Liver (tissue), 9 donors: ENCODE results near the gene XPNPEP1. TPM values are rescaled to one million over a fixed set of nuclear protein-coding genes. Genes with fewer than 3 reads are reported as not detected.

Experiments
- DNase-seq: peaks from one replicate; pipeline ENCODE4 v3.0.0-alpha.2; 2017; ENCODE audit warnings: low spot score
- H3K27ac ChIP-seq, 2 donors: one replicate each; pipeline ENCODE4 v1.7.0; 2013; ENCODE audit warnings: inconsistent platforms in 2 of 2, low read length in 2 of 2, control low read depth in 1 of 2, low read depth in 1 of 2, mild to moderate bottlenecking in 1 of 2
- H3K27me3 ChIP-seq, 4 donors: one replicate each; pipeline versions ENCODE4 v1.6.1 to v1.7.0; 2013; ENCODE audit warnings: low read length in 3 of 4, inconsistent platforms in 1 of 4, mild to moderate bottlenecking in 1 of 4, moderate library complexity in 1 of 4; ENCODE audit not compliant: control insufficient read depth in 4 of 4, insufficient read depth in 4 of 4
- H3K36me3 ChIP-seq, 4 donors: one replicate each; pipeline versions ENCODE4 v1.6.1 to v1.7.0; 2013; ENCODE audit warnings: low read length in 3 of 4, mild to moderate bottlenecking in 3 of 4, low read depth in 1 of 4, moderate library complexity in 1 of 4; ENCODE audit not compliant: control insufficient read depth in 4 of 4, insufficient read depth in 3 of 4
- H3K4me1 ChIP-seq, 4 donors: one replicate each; pipeline versions ENCODE4 v1.6.1 to v1.7.0; 2013; ENCODE audit warnings: low read length in 3 of 4, mild to moderate bottlenecking in 3 of 4, moderate library complexity in 1 of 4; ENCODE audit not compliant: control insufficient read depth in 4 of 4, insufficient read depth in 4 of 4
- H3K4me3 ChIP-seq, 3 donors: one replicate each; pipeline versions ENCODE4 v1.6.1 to v1.7.0; 2013; ENCODE audit warnings: low read length in 3 of 3, control low read depth in 1 of 3, low read depth in 1 of 3, mild to moderate bottlenecking in 1 of 3
- H3K9ac ChIP-seq, 2 donors: one replicate each; pipeline ENCODE4 v1.7.0; 2013; ENCODE audit warnings: low read length in 2 of 2, mild to moderate bottlenecking in 2 of 2, moderate library complexity in 2 of 2, control low read depth in 1 of 2, low read depth in 1 of 2
- H3K9me3 ChIP-seq, 4 donors: one replicate each; pipeline versions ENCODE4 v1.6.1 to v1.7.0; 2013; ENCODE audit warnings: low read length in 3 of 4; ENCODE audit not compliant: control insufficient read depth in 4 of 4
- EGR1 ChIP-seq, 2 donors: IDR thresholded peaks; 2 replicates each; pipeline ENCODE4 v1.6.1; 2016 to 2018; ENCODE audit warnings: antibody characterized with exemption in 2 of 2, low read depth in 2 of 2
- FOXA1 ChIP-seq: IDR thresholded peaks from 2 replicates; pipeline ENCODE4 v1.6.1; 2016; ENCODE audit warnings: antibody characterized with exemption
- FOXA2 ChIP-seq: IDR thresholded peaks from 2 replicates; pipeline ENCODE4 v1.6.1; 2016; ENCODE audit warnings: antibody characterized with exemption
- GABPA ChIP-seq, 2 donors: IDR thresholded peaks in 1 of 2; conservative IDR thresholded peaks in 1 of 2; 2 replicates each; pipeline ENCODE4 v1.6.1; 2016; ENCODE audit warnings: antibody characterized with exemption in 2 of 2, mild to moderate bottlenecking in 1 of 2, moderate library complexity in 1 of 2
- HNF4A ChIP-seq, 2 donors: conservative IDR thresholded peaks; 2 replicates each; pipeline ENCODE4 v1.6.1; 2016; ENCODE audit warnings: antibody characterized with exemption in 2 of 2, mild to moderate bottlenecking in 2 of 2
- JUND ChIP-seq, 2 donors: IDR thresholded peaks; 2 replicates each; pipeline ENCODE4 v1.6.1; 2016; ENCODE audit warnings: antibody characterized with exemption in 2 of 2
- NR2F2 ChIP-seq: IDR thresholded peaks from 2 replicates; pipeline ENCODE4 v1.6.1; 2016; ENCODE audit warnings: antibody characterized with exemption
- RAD21 ChIP-seq, 2 donors: IDR thresholded peaks; 2 replicates each; pipeline ENCODE4 v1.6.1; 2016; ENCODE audit warnings: antibody characterized with exemption in 2 of 2, mild to moderate bottlenecking in 2 of 2
- RXRA ChIP-seq, 2 donors: IDR thresholded peaks; 2 replicates each; pipeline ENCODE4 v1.6.1; 2017 to 2018; ENCODE audit warnings: antibody characterized with exemption in 2 of 2, mild to moderate bottlenecking in 1 of 2
- SP1 ChIP-seq: IDR thresholded peaks from 2 replicates; pipeline ENCODE4 v1.6.1; 2018; ENCODE audit warnings: antibody characterized with exemption, mild to moderate bottlenecking
- TAF1 ChIP-seq: conservative IDR thresholded peaks from 2 replicates; pipeline ENCODE4 v1.6.1; 2016; ENCODE audit warnings: antibody characterized with exemption, mild to moderate bottlenecking
- YY1 ChIP-seq: IDR thresholded peaks from 2 replicates; pipeline ENCODE4 v1.6.1; 2016; ENCODE audit warnings: antibody characterized with exemption, mild to moderate bottlenecking
- WGBS: extraction: QIAGEN DNeasy Blood & Tissue Kit; methylation state at CpG from one replicate; pipeline ENCODE4 v1.1.7; 2013; 5-methylcytosine and 5-hydroxymethylcytosine counted together
- polyA plus RNA-seq, 2 donors: library from polyadenylated mRNA; stranded (reverse) in 1 of 2; unstranded in 1 of 2; fragments of 200-250 nt in 1 of 2; fragments of >200 nt in 1 of 2; fragmentation: Nextera tagmentation in 1 of 2; extraction: Ambion mirVana in 1 of 2; gene quantifications; one replicate each; pipeline versions ENCODE4 v1.2.1 to v1.2.3, GENCODE V29; 2013 to 2015
- total RNA-seq, 2 donors: library from RNA; depleted of rRNA; stranded (reverse); fragments of >200 nt; gene quantifications; one replicate each; pipeline ENCODE4 v1.2.3, GENCODE V29; 2014
- TF ChIP-seq, protein P1 (sequence below): IDR thresholded peaks from 2 replicates; pipeline ENCODE4 v1.6.1; 2016; ENCODE audit warnings: antibody characterized with exemption
- TF ChIP-seq, protein P2 (sequence below): IDR thresholded peaks from 2 replicates; pipeline ENCODE4 v1.6.1; 2016; ENCODE audit warnings: antibody characterized with exemption
- TF ChIP-seq, protein P3 (sequence below): fragments of 150-350 bp; IDR thresholded peaks from 2 replicates; pipeline ENCODE4 v1.5.1; 2017; ENCODE audit warnings: improper control_type of control experiment, low read depth, low read length; ENCODE audit not compliant: missing input control
- TF ChIP-seq, protein P4 (sequence below): IDR thresholded peaks from 2 replicates; pipeline ENCODE4 v1.6.1; 2016; ENCODE audit warnings: antibody characterized with exemption
- TF ChIP-seq, protein P5 (sequence below): IDR thresholded peaks from 2 replicates; pipeline ENCODE4 v1.6.1; 2016; ENCODE audit warnings: antibody characterized with exemption, mild to moderate bottlenecking
- donor health status: healthy.
- donor health status: healthy.
- donor health status: healthy.
- donor health status: healthy.
- donor health status: healthy.

The XPNPEP1 gene
- total RNA-seq (10 to 100 TPM; 34.0 to 38.1 TPM), polyA plus RNA-seq (10 to 100 TPM in 1 of 2 donors, 1 to 10 TPM in 1; 9.1 to 20.5 TPM)

DNA sequence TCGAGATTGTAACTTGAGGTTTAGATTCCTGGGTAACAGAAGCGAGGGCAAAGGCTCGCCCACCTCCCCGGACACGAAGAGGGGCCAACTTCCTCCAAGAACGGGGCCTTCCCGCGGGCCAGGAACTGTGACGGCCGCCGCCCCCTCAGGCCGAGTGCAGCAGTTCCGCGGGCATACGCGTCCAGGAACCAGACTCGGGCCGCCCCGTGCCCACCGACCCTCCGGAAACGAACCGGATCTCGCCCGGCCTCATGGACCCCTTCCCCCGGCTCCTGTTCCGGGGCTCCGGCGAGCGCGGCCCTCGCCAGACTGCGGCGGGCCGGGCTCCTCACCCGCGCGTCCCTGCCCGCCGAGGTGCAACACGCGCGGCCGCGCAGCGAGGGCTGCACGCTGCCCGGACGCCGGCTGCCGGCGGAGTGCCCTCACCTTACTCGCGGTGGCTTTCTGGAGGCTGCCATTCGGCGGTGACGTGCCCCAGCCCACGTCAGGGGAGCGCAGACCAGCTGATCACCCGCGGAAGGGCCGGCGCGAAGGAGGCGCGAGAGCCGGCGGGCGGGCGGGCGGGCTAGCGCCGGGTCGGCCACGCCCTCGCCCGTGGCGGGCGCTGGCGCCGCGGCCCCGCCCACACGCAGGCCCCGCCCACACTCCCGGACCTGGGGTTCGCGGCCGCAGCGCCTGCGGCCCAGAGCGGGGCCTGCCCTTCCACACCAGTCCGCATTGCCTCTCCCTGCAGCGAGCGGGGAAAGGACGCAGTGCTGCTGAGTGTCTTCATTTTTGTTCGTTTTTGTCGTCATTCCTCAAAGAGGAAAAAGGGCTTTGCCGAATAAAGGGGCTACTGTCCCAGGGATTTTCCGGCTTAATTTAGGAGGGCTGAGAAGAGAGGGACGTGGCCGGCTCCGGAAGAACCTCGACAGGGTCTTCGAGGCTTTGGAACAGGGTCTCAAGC is at the start of gene XPNPEP1:
TSS of gene XPNPEP1 (minus strand) at position 536 of the 946 bp plus-strand sequence. CDS start at position 458, 78 bp downstream.
- peak; percentile 90 for DNase-seq
- Histone ChIP-seq H3K9ac (peak within 1 kb of the TSS; percentile 86 to 93), H3K4me1 (peaks cover 0 to 9% (median 4%) of the 10 kb centered on the region in 4 donors), H3K27ac (peak within 1 kb of the TSS; percentile 87 to 94), H3K4me3 (peak within 1 kb of the TSS; percentile 87 to 95 (median 87)), H3K9me3 (no peaks in the 10 kb centered on the region), H3K36me3 (no peaks in the 10 kb centered on the region), H3K27me3 (no peaks in the 10 kb centered on the region)
- no peak for TF ChIP-seq RAD21 (IDR thresholded peaks at IDR 0.05)
- TF ChIP-seq, protein P1, sequence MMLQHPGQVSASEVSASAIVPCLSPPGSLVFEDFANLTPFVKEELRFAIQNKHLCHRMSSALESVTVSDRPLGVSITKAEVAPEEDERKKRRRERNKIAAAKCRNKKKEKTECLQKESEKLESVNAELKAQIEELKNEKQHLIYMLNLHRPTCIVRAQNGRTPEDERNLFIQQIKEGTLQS: no peak
- peak; percentile 70 for TF ChIP-seq TAF1
- TF ChIP-seq, protein P2, sequence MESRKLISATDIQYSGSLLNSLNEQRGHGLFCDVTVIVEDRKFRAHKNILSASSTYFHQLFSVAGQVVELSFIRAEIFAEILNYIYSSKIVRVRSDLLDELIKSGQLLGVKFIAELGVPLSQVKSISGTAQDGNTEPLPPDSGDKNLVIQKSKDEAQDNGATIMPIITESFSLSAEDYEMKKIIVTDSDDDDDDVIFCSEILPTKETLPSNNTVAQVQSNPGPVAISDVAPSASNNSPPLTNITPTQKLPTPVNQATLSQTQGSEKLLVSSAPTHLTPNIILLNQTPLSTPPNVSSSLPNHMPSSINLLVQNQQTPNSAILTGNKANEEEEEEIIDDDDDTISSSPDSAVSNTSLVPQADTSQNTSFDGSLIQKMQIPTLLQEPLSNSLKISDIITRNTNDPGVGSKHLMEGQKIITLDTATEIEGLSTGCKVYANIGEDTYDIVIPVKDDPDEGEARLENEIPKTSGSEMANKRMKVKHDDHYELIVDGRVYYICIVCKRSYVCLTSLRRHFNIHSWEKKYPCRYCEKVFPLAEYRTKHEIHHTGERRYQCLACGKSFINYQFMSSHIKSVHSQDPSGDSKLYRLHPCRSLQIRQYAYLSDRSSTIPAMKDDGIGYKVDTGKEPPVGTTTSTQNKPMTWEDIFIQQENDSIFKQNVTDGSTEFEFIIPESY: no peak
- TF ChIP-seq YY1: peak; percentile 54
- TF ChIP-seq, protein P3, sequence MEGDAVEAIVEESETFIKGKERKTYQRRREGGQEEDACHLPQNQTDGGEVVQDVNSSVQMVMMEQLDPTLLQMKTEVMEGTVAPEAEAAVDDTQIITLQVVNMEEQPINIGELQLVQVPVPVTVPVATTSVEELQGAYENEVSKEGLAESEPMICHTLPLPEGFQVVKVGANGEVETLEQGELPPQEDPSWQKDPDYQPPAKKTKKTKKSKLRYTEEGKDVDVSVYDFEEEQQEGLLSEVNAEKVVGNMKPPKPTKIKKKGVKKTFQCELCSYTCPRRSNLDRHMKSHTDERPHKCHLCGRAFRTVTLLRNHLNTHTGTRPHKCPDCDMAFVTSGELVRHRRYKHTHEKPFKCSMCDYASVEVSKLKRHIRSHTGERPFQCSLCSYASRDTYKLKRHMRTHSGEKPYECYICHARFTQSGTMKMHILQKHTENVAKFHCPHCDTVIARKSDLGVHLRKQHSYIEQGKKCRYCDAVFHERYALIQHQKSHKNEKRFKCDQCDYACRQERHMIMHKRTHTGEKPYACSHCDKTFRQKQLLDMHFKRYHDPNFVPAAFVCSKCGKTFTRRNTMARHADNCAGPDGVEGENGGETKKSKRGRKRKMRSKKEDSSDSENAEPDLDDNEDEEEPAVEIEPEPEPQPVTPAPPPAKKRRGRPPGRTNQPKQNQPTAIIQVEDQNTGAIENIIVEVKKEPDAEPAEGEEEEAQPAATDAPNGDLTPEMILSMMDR: no peak
- TF ChIP-seq RXRA (IDR thresholded peaks at IDR 0.05): no peak
- TF ChIP-seq NR2F2: no peak
- no peak for TF ChIP-seq HNF4A (conservative IDR thresholded peaks at IDR 0.05)
- TF ChIP-seq, protein P4, sequence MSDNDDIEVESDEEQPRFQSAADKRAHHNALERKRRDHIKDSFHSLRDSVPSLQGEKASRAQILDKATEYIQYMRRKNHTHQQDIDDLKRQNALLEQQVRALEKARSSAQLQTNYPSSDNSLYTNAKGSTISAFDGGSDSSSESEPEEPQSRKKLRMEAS: no peak
- no peak for TF ChIP-seq FOXA2
- no peak for TF ChIP-seq JUND (IDR thresholded peaks at IDR 0.05)
- TF ChIP-seq FOXA1: no peak
- TF ChIP-seq, protein P5, sequence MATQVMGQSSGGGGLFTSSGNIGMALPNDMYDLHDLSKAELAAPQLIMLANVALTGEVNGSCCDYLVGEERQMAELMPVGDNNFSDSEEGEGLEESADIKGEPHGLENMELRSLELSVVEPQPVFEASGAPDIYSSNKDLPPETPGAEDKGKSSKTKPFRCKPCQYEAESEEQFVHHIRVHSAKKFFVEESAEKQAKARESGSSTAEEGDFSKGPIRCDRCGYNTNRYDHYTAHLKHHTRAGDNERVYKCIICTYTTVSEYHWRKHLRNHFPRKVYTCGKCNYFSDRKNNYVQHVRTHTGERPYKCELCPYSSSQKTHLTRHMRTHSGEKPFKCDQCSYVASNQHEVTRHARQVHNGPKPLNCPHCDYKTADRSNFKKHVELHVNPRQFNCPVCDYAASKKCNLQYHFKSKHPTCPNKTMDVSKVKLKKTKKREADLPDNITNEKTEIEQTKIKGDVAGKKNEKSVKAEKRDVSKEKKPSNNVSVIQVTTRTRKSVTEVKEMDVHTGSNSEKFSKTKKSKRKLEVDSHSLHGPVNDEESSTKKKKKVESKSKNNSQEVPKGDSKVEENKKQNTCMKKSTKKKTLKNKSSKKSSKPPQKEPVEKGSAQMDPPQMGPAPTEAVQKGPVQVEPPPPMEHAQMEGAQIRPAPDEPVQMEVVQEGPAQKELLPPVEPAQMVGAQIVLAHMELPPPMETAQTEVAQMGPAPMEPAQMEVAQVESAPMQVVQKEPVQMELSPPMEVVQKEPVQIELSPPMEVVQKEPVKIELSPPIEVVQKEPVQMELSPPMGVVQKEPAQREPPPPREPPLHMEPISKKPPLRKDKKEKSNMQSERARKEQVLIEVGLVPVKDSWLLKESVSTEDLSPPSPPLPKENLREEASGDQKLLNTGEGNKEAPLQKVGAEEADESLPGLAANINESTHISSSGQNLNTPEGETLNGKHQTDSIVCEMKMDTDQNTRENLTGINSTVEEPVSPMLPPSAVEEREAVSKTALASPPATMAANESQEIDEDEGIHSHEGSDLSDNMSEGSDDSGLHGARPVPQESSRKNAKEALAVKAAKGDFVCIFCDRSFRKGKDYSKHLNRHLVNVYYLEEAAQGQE: no peak
- TF ChIP-seq SP1: peak; percentile 31
- TF ChIP-seq EGR1 (IDR thresholded peaks at IDR 0.05; ENCODE audit: low read depth in 2 of 2): no peak
- no peak for TF ChIP-seq GABPA (IDR thresholded peaks at IDR 0.05 in 1 of 2, conservative IDR thresholded peaks at IDR 0.05 in 1 of 2)
- WGBS: 3% methylated on average over 105 of the region's 105 CpGs
